Rectal smooth muscle tissue (tissue), 1 donor: ENCODE results near the gene TUBB3.

Source experiments
- H3K27ac ChIP-seq: one replicate; pipeline ENCODE4 v1.7.0; 2013; ENCODE audit warnings: low read depth, low read length, inconsistent platforms
- H3K27me3 ChIP-seq: one replicate; pipeline ENCODE4 v1.7.0; 2013; ENCODE audit warnings: low read length; ENCODE audit not compliant: control insufficient read depth, insufficient read depth
- H3K36me3 ChIP-seq: one replicate; pipeline ENCODE4 v1.7.0; 2013; ENCODE audit warnings: low read length; ENCODE audit not compliant: control insufficient read depth, insufficient read depth
- H3K4me1 ChIP-seq: one replicate; pipeline ENCODE4 v1.7.0; 2013; ENCODE audit warnings: low read length; ENCODE audit not compliant: control insufficient read depth, insufficient read depth
- H3K4me3 ChIP-seq: one replicate; pipeline ENCODE4 v1.7.0; 2013; ENCODE audit warnings: low read length
- H3K9ac ChIP-seq: one replicate; pipeline ENCODE4 v1.7.0; 2013; ENCODE audit warnings: low read length

Gene TUBB3

DNA sequence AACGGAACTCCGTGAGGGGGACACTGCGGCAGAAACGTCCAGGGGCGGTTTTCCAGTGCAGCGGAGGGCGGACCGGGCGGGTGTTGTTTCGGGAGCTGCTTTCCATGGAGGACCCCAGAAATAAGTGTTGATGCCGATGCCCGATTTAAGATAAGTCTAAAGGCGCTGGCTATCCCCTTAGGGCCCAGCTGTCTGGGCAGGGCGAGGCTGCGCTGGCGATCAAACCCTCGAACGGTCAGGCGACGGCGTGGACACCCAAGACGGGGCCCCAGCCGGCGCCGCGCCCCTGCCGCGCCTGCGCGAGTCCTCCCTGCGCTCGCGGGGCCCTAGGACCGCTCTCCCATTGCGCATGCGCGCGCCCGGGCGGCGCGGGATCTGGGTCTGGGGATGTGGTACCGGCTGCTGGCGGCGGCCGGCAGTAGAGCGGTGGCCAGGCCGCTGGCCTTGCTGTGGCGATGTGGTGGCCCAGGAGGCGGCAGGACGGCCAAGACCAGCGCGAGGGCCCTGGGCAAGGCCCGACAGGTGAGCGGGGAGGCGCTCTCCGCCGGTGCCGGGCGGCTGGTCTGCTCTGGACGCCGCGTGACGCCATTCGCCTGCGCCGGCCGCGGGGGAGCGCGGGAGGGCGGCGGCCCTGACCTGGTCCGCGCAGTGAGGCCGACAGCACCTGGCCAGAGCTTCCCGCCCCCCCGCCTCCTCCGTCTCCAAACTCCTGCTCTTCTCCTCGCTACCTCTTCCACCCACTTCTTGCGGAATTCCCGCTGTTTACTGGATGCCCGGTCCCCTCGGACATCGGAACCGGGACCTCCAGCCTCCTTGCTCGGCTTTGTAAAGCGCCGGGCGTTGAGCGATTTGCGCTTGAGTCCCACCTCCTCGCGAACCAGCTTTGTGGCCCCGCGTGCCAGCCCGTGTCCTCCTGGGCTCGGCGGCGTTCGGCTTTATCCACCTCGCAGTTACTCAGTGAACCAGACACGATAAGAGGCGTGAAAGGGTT, 49.4 kb downstream of the TUBB3 start:
- Histone ChIP-seq H3K36me3 (no peaks in the 10 kb centered on the region), H3K9ac (peak overlapping the region; percentile 88), H3K27me3 (no peaks in the 10 kb centered on the region), H3K4me3 (peak overlapping the region; percentile 95), H3K27ac (peak overlapping the region; percentile 97), H3K4me1 (peaks cover 17% of the 10 kb centered on the region)

DNA sequence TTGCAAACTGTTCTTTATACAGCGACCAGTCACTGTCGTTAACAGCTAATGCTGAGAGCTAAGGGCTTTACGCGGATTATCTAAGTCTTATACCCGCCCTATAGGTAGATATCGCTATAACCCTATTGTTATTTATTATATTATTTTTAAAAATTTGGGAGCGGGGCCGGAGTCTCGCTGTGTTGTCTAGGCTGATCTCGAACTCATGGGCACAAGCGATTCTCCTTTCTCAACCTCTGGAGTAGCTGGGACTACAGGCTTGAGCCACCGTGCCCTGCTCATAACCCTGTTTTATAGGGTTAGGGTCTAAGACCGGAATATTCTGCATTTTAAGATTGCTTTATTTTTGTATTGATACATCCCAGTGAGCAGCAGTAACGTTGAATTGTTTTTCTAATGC, 50.1 kb downstream of the TUBB3 start:
- H3K9ac ChIP-seq: peak overlapping the region; percentile 88
- peak overlapping the region; percentile 97 for H3K27ac ChIP-seq
- H3K36me3 ChIP-seq: peaks cover 3% of the 10 kb centered on the region
- peak overlapping the region; percentile 95 for H3K4me3 ChIP-seq
- H3K27me3 ChIP-seq: no peaks in the 10 kb centered on the region
- peaks cover 17% of the 10 kb centered on the region for H3K4me1 ChIP-seq

- H3K9ac ChIP-seq: no peak overlapping the region
- peaks cover 3% of the 10 kb centered on the region for H3K36me3 ChIP-seq
- peaks cover 17% of the 10 kb centered on the region for H3K4me1 ChIP-seq
- H3K4me3 ChIP-seq: peak overlapping the region; percentile 95
- H3K27me3 ChIP-seq: no peaks in the 10 kb centered on the region
- no peak overlapping the region for H3K27ac ChIP-seq
These were observed 50.7 kb downstream of the TUBB3 start for GRCh38 chr16:89973654-89974335.

DNA sequence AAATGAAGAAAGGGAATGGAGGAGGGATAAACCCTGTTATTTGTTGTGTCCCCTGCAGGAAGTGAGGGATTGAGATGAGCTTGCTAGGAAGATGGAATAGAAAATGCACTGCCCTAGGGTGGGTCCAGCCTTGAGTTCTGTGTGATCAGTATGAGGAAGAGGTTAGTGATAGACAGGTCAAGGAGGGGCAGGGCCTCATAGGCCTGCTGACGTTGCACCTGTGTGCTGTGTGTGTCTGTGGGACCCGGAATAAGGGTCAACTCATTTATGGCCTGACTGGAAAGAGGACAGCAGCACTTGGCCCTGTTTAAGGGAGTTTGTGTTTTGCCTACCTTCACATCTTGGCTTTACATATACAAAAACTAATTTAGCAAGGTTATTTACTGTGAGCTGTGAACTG, 51.7 kb downstream of the TUBB3 start:
- peaks cover 3% of the 10 kb centered on the region for H3K36me3 ChIP-seq
- H3K27ac ChIP-seq: no peak overlapping the region

GRCh38 chr16:89981414-89981813, 58.3 kb downstream of the TUBB3 start:
- Histone ChIP-seq H3K27me3 (no peaks in the 10 kb centered on the region), H3K9ac (no peak overlapping the region), H3K36me3 (peaks cover 31% of the 10 kb centered on the region), H3K27ac (no peak overlapping the region), H3K4me1 (no peaks in the 10 kb centered on the region), H3K4me3 (no peak overlapping the region)

More for the DNA sequence above, 51.7 kb downstream of the TUBB3 start:
- no peak overlapping the region for H3K9ac ChIP-seq
- H3K27me3 ChIP-seq: no peaks in the 10 kb centered on the region
- peaks cover 17% of the 10 kb centered on the region for H3K4me1 ChIP-seq
- no peak overlapping the region for H3K4me3 ChIP-seq

DNA sequence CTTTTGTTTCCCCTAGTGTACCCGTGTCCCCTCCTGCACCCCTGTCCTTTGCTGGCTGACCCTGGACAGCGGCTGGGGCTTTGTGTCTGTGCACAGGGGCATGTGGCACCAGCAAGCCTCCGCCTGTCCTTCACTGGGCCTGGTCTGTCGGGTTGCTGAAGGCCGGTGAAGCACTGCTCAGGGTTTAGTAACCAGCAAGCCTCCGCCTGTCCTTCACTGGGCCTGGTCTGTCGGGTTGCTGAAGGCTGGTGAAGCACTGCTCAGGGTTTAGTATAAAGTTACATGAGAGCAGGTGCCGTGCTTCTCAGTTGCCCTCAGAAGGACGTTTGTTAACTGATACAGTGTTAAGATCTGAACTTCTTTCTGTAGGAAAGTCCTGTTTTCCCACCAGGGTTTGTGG, 59.2 kb downstream of the TUBB3 start:
- H3K9ac ChIP-seq: no peak overlapping the region
- no peak overlapping the region for H3K4me3 ChIP-seq
- no peaks in the 10 kb centered on the region for H3K27me3 ChIP-seq
- H3K27ac ChIP-seq: no peak overlapping the region
- H3K36me3 ChIP-seq: peaks cover 35% of the 10 kb centered on the region
- H3K4me1 ChIP-seq: no peaks in the 10 kb centered on the region

DNA sequence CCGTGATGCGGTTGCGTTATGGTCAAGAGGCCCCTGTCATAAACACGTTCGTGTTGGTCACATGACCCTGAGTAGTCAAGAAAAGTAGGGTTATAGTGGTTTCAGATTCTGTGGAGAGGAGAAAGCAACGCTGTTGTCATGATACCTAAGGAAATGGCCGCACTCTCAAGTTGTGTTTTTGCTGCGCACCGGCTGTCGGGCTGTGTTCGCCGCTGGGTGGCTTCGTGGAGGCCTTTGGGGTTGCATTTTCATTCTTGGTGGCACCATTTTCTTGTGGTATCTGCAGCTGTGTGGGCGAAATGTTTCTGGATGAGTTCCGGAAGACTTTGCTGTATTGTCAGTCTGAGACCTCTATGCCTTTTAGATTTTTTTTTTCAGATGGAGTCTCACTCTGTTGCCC, 60.4 kb downstream of the TUBB3 start:
- H3K36me3 ChIP-seq: peaks cover 34% of the 10 kb centered on the region

DNA sequence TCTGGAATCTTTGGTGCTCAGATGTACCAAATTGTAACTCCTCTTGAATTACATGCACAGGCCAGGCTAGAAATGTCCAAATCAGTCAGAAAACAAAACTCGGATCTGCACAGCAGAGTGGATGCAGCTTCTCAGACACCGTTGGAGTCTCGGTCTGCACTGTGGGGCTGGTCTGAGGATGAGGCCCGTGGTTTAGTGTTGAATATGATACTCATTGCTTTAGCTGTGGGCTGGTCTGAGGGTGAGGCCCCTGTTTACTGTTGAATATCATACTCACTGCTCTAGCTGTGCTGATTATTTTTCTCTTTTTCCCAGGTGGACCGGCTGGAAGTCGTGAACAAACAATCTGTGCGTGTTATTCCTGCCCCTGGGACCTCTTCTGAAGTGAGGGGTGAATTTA, 61.1 kb downstream of the TUBB3 start:
- peaks cover 36% of the 10 kb centered on the region for H3K36me3 ChIP-seq

More for the DNA sequence above, 60.4 kb downstream of the TUBB3 start:
- Histone ChIP-seq H3K27ac (no peak overlapping the region), H3K9ac (no peak overlapping the region), H3K27me3 (no peaks in the 10 kb centered on the region), H3K4me1 (no peaks in the 10 kb centered on the region), H3K4me3 (no peak overlapping the region)

DNA sequence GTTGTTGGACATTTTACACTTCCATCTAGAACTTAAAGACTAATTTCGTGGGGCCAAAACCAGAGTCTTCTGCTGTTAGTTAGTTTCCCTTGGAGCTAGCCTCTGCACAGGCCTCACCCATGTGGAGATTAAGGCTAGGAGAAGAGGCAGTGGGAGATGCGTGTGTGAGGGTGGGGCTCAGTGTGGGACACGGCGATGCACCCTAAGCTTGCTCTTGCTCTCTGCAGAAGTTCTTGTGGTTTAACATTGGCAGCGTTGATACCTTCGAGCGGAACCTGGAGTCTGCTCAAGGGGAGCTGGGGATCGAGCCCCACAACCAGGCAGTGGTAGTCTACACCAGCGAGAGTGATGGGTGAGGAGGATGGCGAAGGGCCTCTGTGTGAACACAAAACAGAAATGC, 62.1 kb downstream of the TUBB3 start:
- H3K4me3 ChIP-seq: no peak overlapping the region
- no peaks in the 10 kb centered on the region for H3K27me3 ChIP-seq
- H3K36me3 ChIP-seq: peaks cover 36% of the 10 kb centered on the region
- no peak overlapping the region for H3K27ac ChIP-seq
- no peaks in the 10 kb centered on the region for H3K4me1 ChIP-seq
- no peak overlapping the region for H3K9ac ChIP-seq

More for the DNA sequence above, 61.1 kb downstream of the TUBB3 start:
- Histone ChIP-seq H3K27me3 (no peaks in the 10 kb centered on the region), H3K4me1 (no peaks in the 10 kb centered on the region), H3K4me3 (no peak overlapping the region), H3K9ac (no peak overlapping the region), H3K27ac (no peak overlapping the region)
